ENCODE measurements around the gene SDF4.

DNA sequence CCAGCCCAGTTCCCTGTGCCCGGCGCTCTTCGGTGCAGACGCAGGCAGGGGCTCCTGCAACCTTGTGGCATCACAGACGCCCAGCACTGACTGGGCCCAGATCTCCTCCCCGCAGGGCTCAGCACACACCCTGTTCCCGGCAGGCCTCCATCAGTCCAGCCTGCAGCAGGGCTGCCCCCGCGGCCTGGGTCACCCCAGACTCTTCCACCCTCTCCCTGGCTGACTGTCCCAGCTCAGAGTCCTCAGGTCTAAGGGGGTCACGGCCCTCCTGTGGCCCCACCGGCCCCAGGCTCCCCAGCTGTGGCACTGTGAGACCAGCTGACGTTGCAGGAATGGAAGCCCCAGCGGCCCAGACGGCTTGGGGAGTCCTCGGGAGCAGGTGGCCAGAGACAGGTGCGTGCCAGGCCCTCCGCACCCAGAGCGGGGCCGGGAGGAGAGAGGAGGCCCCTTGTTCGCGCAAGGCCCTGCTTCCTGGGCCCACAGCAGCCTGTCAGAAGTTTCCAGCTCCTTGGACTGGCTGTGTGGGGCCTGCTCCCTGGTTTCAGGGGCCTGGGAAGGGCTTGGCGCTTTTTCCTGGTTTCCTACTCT, 4.5 kb upstream of the SDF4 start:
- TF ChIP-seq, protein P1, sequence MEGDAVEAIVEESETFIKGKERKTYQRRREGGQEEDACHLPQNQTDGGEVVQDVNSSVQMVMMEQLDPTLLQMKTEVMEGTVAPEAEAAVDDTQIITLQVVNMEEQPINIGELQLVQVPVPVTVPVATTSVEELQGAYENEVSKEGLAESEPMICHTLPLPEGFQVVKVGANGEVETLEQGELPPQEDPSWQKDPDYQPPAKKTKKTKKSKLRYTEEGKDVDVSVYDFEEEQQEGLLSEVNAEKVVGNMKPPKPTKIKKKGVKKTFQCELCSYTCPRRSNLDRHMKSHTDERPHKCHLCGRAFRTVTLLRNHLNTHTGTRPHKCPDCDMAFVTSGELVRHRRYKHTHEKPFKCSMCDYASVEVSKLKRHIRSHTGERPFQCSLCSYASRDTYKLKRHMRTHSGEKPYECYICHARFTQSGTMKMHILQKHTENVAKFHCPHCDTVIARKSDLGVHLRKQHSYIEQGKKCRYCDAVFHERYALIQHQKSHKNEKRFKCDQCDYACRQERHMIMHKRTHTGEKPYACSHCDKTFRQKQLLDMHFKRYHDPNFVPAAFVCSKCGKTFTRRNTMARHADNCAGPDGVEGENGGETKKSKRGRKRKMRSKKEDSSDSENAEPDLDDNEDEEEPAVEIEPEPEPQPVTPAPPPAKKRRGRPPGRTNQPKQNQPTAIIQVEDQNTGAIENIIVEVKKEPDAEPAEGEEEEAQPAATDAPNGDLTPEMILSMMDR (IDR thresholded peaks at IDR 0.05): no peak
- TF ChIP-seq ZFX (IDR thresholded peaks at IDR 0.05; ENCODE audit: borderline replicate concordance): no peak

Measured in 22Rv1 (cell line).